IPS-18c (cell line): Measurements from ENCODE around the gene RAB3D.
"Not testable (repeated sequence)": the region's sequence is repeated elsewhere in the genome, so short reads cannot be mapped to it uniquely, and the experiment has no call there.

Experiments
- H3K4me3 ChIP-seq: 2 replicates; pipeline ENCODE4 v1.7.0; 2013; ENCODE audit warnings: low read depth, mild to moderate bottlenecking, low read length, moderate library complexity; ENCODE audit not compliant: insufficient read depth
- H3K9me3 ChIP-seq: one replicate; pipeline ENCODE4 v1.6.1; 2013; ENCODE audit warnings: mild to moderate bottlenecking, low read length, moderate library complexity; ENCODE audit not compliant: control insufficient read depth, insufficient read depth

Gene RAB3D

GRCh38 chr19:11373885-11374432 is 34.5 kb upstream of the RAB3D start:
- Histone ChIP-seq H3K9me3 (no peaks in the 10 kb centered on the region), H3K4me3 (peak overlapping the region; percentile 87; the same call in 1 of the 2 replicates)

GRCh38 chr19:11373166-11373884 is 33.9 kb upstream of the RAB3D start:
- Histone ChIP-seq H3K4me3 (no peak overlapping the region), H3K9me3 (no peaks in the 10 kb centered on the region)

GRCh38 chr19:11370744-11371143 is 31.3 kb upstream of the RAB3D start:
- no peaks in the 10 kb centered on the region for H3K9me3 ChIP-seq
- no peak overlapping the region for H3K4me3 ChIP-seq

- no peaks in the 10 kb centered on the region for H3K9me3 ChIP-seq
Observed at GRCh38 chr19:11367528-11367927, 28.1 kb upstream of the RAB3D start.

GRCh38 chr19:11365557-11366117 is 26.2 kb upstream of the RAB3D start:
- Histone ChIP-seq H3K9me3 (no peaks in the 10 kb centered on the region), H3K4me3 (no peak overlapping the region)

More at GRCh38 chr19:11367528-11367927, 28.1 kb upstream of the RAB3D start:
- H3K4me3 ChIP-seq, result no peak overlapping the region

- Histone ChIP-seq H3K4me3 (no peak overlapping the region), H3K9me3 (no peaks in the 10 kb centered on the region)
Observed at GRCh38 chr19:11364935-11365334, 25.5 kb upstream of the RAB3D start.

GRCh38 chr19:11364296-11364904 is 24.9 kb upstream of the RAB3D start:
- H3K4me3 ChIP-seq, result no peak overlapping the region

GRCh38 chr19:11363881-11364280 is 24.4 kb upstream of the RAB3D start:
- Histone ChIP-seq H3K9me3 (no peaks in the 10 kb centered on the region), H3K4me3 (no peak overlapping the region)

More at GRCh38 chr19:11364296-11364904, 24.9 kb upstream of the RAB3D start:
- no peaks in the 10 kb centered on the region for H3K9me3 ChIP-seq

GRCh38 chr19:11361771-11362731 is 22.6 kb upstream of the RAB3D start:
- peak overlapping the region; percentile 65 for H3K4me3 ChIP-seq
- no peaks in the 10 kb centered on the region for H3K9me3 ChIP-seq

GRCh38 chr19:11361037-11361770 is 21.7 kb upstream of the RAB3D start:
- peak overlapping the region; percentile 65 for H3K4me3 ChIP-seq
- H3K9me3 ChIP-seq, result no peaks in the 10 kb centered on the region

GRCh38 chr19:11359421-11359820 is 20.0 kb upstream of the RAB3D start:
- Histone ChIP-seq H3K9me3 (no peaks in the 10 kb centered on the region), H3K4me3 (no peak overlapping the region; the same call in 1 of the 2 replicates)

- H3K4me3 ChIP-seq, result no peak overlapping the region
- H3K9me3 ChIP-seq, result no peaks in the 10 kb centered on the region
Observed at GRCh38 chr19:11356676-11357550, 17.5 kb upstream of the RAB3D start.

- peak overlapping the region; percentile 36 for H3K4me3 ChIP-seq
Observed at GRCh38 chr19:11356074-11356397, 16.6 kb upstream of the RAB3D start.

GRCh38 chr19:11355160-11356073 is 16.0 kb upstream of the RAB3D start, which contains the start of gene PLPPR2:
Gene PLPPR2 (plus strand): TSS chr19:11355432. CDS start chr19:11357674, 2,242 bp downstream.
- Histone ChIP-seq H3K4me3 (peak within 1 kb of the TSS; percentile 36), H3K9me3 (no peaks in the 10 kb centered on the region)

More at GRCh38 chr19:11356074-11356397, 16.6 kb upstream of the RAB3D start:
- no peaks in the 10 kb centered on the region for H3K9me3 ChIP-seq

GRCh38 chr19:11354102-11354501 is 14.6 kb upstream of the RAB3D start:
- H3K4me3 ChIP-seq, H3K9me3 ChIP-seq: not testable (repeated sequence)
